SK-N-MC (cell line): Measurements from ENCODE around the gene LMF2.

ENCODE experiments used
- DNase-seq: peaks from one replicate; pipeline ENCODE4 v3.0.0-alpha.2; 2011; ENCODE audit warnings: low read depth, low spot score
- H3K27ac ChIP-seq: fragments of 200-600 bp; sonication (generic); 2 replicates; pipeline ENCODE4 v1.5.1; 2016; ENCODE audit warnings: mixed run types
- H3K36me3 ChIP-seq: fragments of 200-600 bp; sonication (generic); 2 replicates; pipeline ENCODE4 v1.6.1; 2017; ENCODE audit warnings: antibody characterized with exemption, low read length, mixed read lengths; ENCODE audit not compliant: insufficient read depth
- H3K4me3 ChIP-seq: fragments of 200-600 bp; sonication (generic); 2 replicates; pipeline ENCODE4 v1.5.1; 2016
- H3K9ac ChIP-seq: fragments of 200-600 bp; sonication (generic); 2 replicates; pipeline ENCODE4 v1.8.0; 2017; ENCODE audit warnings: mixed run types, mixed read lengths; ENCODE audit not compliant: insufficient read length
- H3K9me3 ChIP-seq: fragments of 200-600 bp; sonication (generic); 2 replicates; pipeline ENCODE4 v1.6.1; 2017; ENCODE audit warnings: low read depth, mild to moderate bottlenecking, antibody characterized with exemption, low read length, moderate library complexity, mixed read lengths
- EZH2 ChIP-seq: fragments of 200-600 bp; sonication (generic); IDR thresholded peaks from one replicate; pipeline ENCODE4 v1.6.1; 2017; ENCODE audit warnings: antibody characterized with exemption
- FOXP2 ChIP-seq: optimal IDR thresholded peaks from 2 replicates; pipeline ENCODE3; 2011; ENCODE audit warnings: mild to moderate bottlenecking, moderate library complexity; ENCODE audit not compliant: insufficient read depth; ENCODE audit errors: extremely low read length, control extremely low read depth
- POLR2AphosphoS5 ChIP-seq: IDR thresholded peaks from 2 replicates; pipeline ENCODE4 v1.6.1; 2012; ENCODE audit warnings: mild to moderate bottlenecking, low read depth, low read length, borderline replicate concordance

LMF2 gene

GRCh38 chr22:50468626-50469025 is 38.9 kb downstream of the LMF2 start:
- TF ChIP-seq POLR2AphosphoS5 (no peak), FOXP2 (no peak), EZH2 (no peak)
- peaks cover 16% of the 10 kb centered on the region; the same call in 1 of the 2 replicates for H3K36me3 ChIP-seq
- H3K9ac ChIP-seq: no peak overlapping the region
- no peak overlapping the region for H3K27ac ChIP-seq
- DNase-seq: no peak
- H3K9me3 ChIP-seq: no peaks in the 10 kb centered on the region
- H3K4me3 ChIP-seq: no peak overlapping the region

- no peak for DNase-seq
- H3K9me3 ChIP-seq: no peaks in the 10 kb centered on the region
- H3K4me3 ChIP-seq: no peak overlapping the region
- H3K27ac ChIP-seq: no peak overlapping the region
- TF ChIP-seq EZH2 (no peak), FOXP2 (no peak), POLR2AphosphoS5 (no peak)
- peaks cover 16% of the 10 kb centered on the region; the same call in 1 of the 2 replicates for H3K36me3 ChIP-seq
- no peak overlapping the region for H3K9ac ChIP-seq
Observed at GRCh38 chr22:50467773-50468440, 39.6 kb downstream of the LMF2 start.

GRCh38 chr22:50467341-50467740 is 40.2 kb downstream of the LMF2 start:
- TF ChIP-seq EZH2 (no peak), POLR2AphosphoS5 (no peak), FOXP2 (no peak)
- Histone ChIP-seq H3K9me3 (no peaks in the 10 kb centered on the region), H3K9ac (no peak overlapping the region), H3K36me3 (peaks cover 16% of the 10 kb centered on the region; the same call in 1 of the 2 replicates), H3K4me3 (no peak overlapping the region), H3K27ac (no peak overlapping the region)
- no peak for DNase-seq

- H3K9ac ChIP-seq: no peak overlapping the region
- TF ChIP-seq FOXP2 (no peak), EZH2 (no peak), POLR2AphosphoS5 (no peak)
- DNase-seq: no peak
- no peak overlapping the region for H3K4me3 ChIP-seq
- H3K9me3 ChIP-seq: no peaks in the 10 kb centered on the region
- peaks cover 32% of the 10 kb centered on the region; the same call in 1 of the 2 replicates for H3K36me3 ChIP-seq
- no peak overlapping the region for H3K27ac ChIP-seq
Observed at GRCh38 chr22:50465066-50465930, 42.2 kb downstream of the LMF2 start.

GRCh38 chr22:50464451-50464850 is 43.1 kb downstream of the LMF2 start:
- Histone ChIP-seq H3K27ac (no peak overlapping the region), H3K9me3 (no peaks in the 10 kb centered on the region), H3K36me3 (peaks cover 35% of the 10 kb centered on the region; the same call in 1 of the 2 replicates), H3K9ac (no peak overlapping the region), H3K4me3 (no peak overlapping the region)
- TF ChIP-seq EZH2 (no peak), POLR2AphosphoS5 (no peak), FOXP2 (no peak)
- DNase-seq: no peak

GRCh38 chr22:50463188-50463900 is 44.2 kb downstream of the LMF2 start:
- DNase-seq: no peak
- Histone ChIP-seq H3K27ac (no peak overlapping the region), H3K9me3 (no peaks in the 10 kb centered on the region), H3K4me3 (no peak overlapping the region), H3K9ac (no peak overlapping the region), H3K36me3 (peaks cover 43% of the 10 kb centered on the region; the same call in 1 of the 2 replicates)
- no peak for TF ChIP-seq EZH2
- no peak for TF ChIP-seq FOXP2
- TF ChIP-seq POLR2AphosphoS5: no peak

- Histone ChIP-seq H3K9me3 (no peaks in the 10 kb centered on the region), H3K4me3 (no peak overlapping the region), H3K9ac (no peak overlapping the region), H3K36me3 (peaks cover 44% of the 10 kb centered on the region), H3K27ac (no peak overlapping the region)
- TF ChIP-seq POLR2AphosphoS5: no peak
- no peak for TF ChIP-seq FOXP2
- TF ChIP-seq EZH2: no peak
- DNase-seq: no peak
Observed at GRCh38 chr22:50461979-50462540, 45.4 kb downstream of the LMF2 start.

- Histone ChIP-seq H3K9me3 (no peaks in the 10 kb centered on the region), H3K9ac (no peak overlapping the region), H3K36me3 (peaks cover 41% of the 10 kb centered on the region), H3K4me3 (no peak overlapping the region), H3K27ac (no peak overlapping the region)
- TF ChIP-seq EZH2 (no peak), FOXP2 (no peak), POLR2AphosphoS5 (no peak)
- no peak for DNase-seq
Observed at GRCh38 chr22:50461536-50461935, 46.0 kb downstream of the LMF2 start.

GRCh38 chr22:50460938-50461337 is 46.6 kb downstream of the LMF2 start:
- H3K36me3 ChIP-seq: peaks cover 41% of the 10 kb centered on the region
- H3K9ac ChIP-seq: no peak overlapping the region
- TF ChIP-seq POLR2AphosphoS5: no peak
- TF ChIP-seq EZH2: no peak
- TF ChIP-seq FOXP2: no peak
- no peak overlapping the region for H3K27ac ChIP-seq
- no peaks in the 10 kb centered on the region for H3K9me3 ChIP-seq
- no peak overlapping the region for H3K4me3 ChIP-seq
- no peak for DNase-seq
